Kidney (tissue), 14 donors: ENCODE results near the gene ZNF217. TPM values are rescaled to one million over a fixed set of nuclear protein-coding genes. Genes with fewer than 3 reads are reported as not detected.
"Not testable (repeated sequence)": the region's sequence is repeated elsewhere in the genome, so short reads cannot be mapped to it uniquely, and the experiment has no call there.

ENCODE experiments used
- DNase-seq, 5 donors: peaks; one replicate each; pipeline ENCODE4 v3.0.0-alpha.2; 2013 to 2020
- FAIRE-seq: peaks from 2 replicates; lab custom pipeline; 2012; peaks lifted over from hg19 to GRCh38; lab: Jason Lieb, UNC
- H3K27ac ChIP-seq, 2 donors: one replicate each; pipeline ENCODE4 v1.7.0; 2013; ENCODE audit warnings: low read depth in 2 of 2, low read length in 2 of 2, inconsistent platforms in 1 of 2
- H3K27me3 ChIP-seq: one replicate; pipeline ENCODE4 v1.7.1; 2013; ENCODE audit warnings: low read length, inconsistent platforms; ENCODE audit not compliant: control insufficient read depth, insufficient read depth
- H3K36me3 ChIP-seq, 3 donors: one replicate each; pipeline versions ENCODE4 v1.7.0 to v1.7.1; 2013; ENCODE audit warnings: low read length in 3 of 3, control low read depth in 1 of 3, inconsistent platforms in 1 of 3; ENCODE audit not compliant: insufficient read depth in 3 of 3, control insufficient read depth in 2 of 3
- H3K4me1 ChIP-seq, 3 donors: one replicate each; pipeline versions ENCODE4 v1.7.0 to v1.7.1; 2013; ENCODE audit warnings: low read length in 3 of 3, inconsistent platforms in 1 of 3, low read depth in 1 of 3; ENCODE audit not compliant: control insufficient read depth in 2 of 3, insufficient read depth in 2 of 3
- H3K4me3 ChIP-seq, 3 donors: one replicate each; pipeline versions ENCODE4 v1.7.0 to v1.8.1; 2013; ENCODE audit warnings: low read length in 3 of 3, control low read depth in 1 of 3, inconsistent platforms in 1 of 3
- H3K9ac ChIP-seq, 3 donors: one replicate each; pipeline versions ENCODE4 v1.7.0 to v1.7.1; 2013; ENCODE audit warnings: low read length in 3 of 3, control low read depth in 1 of 3, inconsistent platforms in 1 of 3
- H3K9me3 ChIP-seq, 3 donors: one replicate each; pipeline versions ENCODE4 v1.7.0 to v1.7.1; 2013; ENCODE audit warnings: low read length in 3 of 3, control low read depth in 1 of 3, inconsistent platforms in 1 of 3; ENCODE audit not compliant: control insufficient read depth in 2 of 3, insufficient read depth in 1 of 3
- intact Hi-C: fragments of 100-400 bp; cut with DNase I; formaldehyde crosslinking; loops from one replicate; pipeline ENCODE4 v1.11.1; 2022
- polyA plus RNA-seq: library from polyadenylated mRNA; stranded (reverse); fragments of 350-450 nt; fragmentation: Illumina TruSeq; extraction: RNeasy Lipid Tissue Mini Kit (QIAGEN cat#74804); gene quantifications from one replicate; pipeline ENCODE4 v1.2.3, GENCODE V29; 2014; ENCODE audit warnings: low read depth, low replicate concordance; ENCODE audit not compliant: insufficient read depth
- total RNA-seq: library from RNA; stranded (reverse); fragmentation: NEBNext Ultra II Directional; extraction: Animal tissue kit (Norgen Biotek cat#: 25700); gene quantifications from one replicate; pipeline ENCODE4 v1.2.1, GENCODE V29; 2021
- TF ChIP-seq, protein P1 (sequence below): IDR thresholded peaks from 3 replicates; pipeline ENCODE4 v1.5.1; 2012; ENCODE audit warnings: mild to moderate bottlenecking, moderate library complexity, borderline replicate concordance; ENCODE audit not compliant: insufficient read depth; ENCODE audit errors: extremely low read depth
- donor health status: control.
- donor health status: control.
- donor health status: control.
- donor health status: control.
- donor health status: control.
- donor health status: DM: yes; HTN: yes; CAD: no.
- donor health status: Normal renal cell carcinoma (clear cell type).

The ZNF217 gene
- total and polyA plus RNA-seq, 2 donors from 2014 or later, result 5.0 to 60.9 TPM

DNA sequence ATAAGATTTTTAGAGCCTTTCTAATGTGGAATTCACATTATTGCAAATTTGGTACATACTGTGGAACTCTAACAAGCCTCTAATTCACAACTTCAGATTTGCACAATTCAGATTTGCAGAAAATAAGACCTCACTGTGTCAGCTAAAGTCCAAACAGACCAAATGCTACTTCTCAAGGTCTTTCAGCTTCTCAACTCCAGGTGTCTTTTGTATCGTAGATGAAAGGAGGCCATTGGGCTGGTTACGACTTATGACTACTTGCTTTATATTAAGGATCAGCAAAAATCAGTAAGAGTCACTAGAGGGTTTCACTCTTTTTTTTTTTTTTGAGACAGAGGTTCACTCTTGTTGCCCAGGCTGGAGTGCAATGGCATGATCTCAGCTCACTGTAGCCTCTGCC is 37.8 kb downstream of the ZNF217 start:
- no peaks in the 10 kb centered on the region for H3K9me3 ChIP-seq
- H3K27ac ChIP-seq, result no peak overlapping the region
- no peaks in the 10 kb centered on the region for H3K27me3 ChIP-seq
- intact Hi-C loops, result no loop called here
- DNase-seq (peak in 2 of 5 donors; percentile 41 to 76), FAIRE-seq (no peak)
- TF ChIP-seq, protein P1, sequence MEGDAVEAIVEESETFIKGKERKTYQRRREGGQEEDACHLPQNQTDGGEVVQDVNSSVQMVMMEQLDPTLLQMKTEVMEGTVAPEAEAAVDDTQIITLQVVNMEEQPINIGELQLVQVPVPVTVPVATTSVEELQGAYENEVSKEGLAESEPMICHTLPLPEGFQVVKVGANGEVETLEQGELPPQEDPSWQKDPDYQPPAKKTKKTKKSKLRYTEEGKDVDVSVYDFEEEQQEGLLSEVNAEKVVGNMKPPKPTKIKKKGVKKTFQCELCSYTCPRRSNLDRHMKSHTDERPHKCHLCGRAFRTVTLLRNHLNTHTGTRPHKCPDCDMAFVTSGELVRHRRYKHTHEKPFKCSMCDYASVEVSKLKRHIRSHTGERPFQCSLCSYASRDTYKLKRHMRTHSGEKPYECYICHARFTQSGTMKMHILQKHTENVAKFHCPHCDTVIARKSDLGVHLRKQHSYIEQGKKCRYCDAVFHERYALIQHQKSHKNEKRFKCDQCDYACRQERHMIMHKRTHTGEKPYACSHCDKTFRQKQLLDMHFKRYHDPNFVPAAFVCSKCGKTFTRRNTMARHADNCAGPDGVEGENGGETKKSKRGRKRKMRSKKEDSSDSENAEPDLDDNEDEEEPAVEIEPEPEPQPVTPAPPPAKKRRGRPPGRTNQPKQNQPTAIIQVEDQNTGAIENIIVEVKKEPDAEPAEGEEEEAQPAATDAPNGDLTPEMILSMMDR, result no peak
- H3K4me3 ChIP-seq, result no peak overlapping the region
- H3K9ac ChIP-seq, result no peak overlapping the region
- H3K4me1 ChIP-seq, result no peaks in the 10 kb centered on the region
- H3K36me3 ChIP-seq, result no peaks in the 10 kb centered on the region

DNA sequence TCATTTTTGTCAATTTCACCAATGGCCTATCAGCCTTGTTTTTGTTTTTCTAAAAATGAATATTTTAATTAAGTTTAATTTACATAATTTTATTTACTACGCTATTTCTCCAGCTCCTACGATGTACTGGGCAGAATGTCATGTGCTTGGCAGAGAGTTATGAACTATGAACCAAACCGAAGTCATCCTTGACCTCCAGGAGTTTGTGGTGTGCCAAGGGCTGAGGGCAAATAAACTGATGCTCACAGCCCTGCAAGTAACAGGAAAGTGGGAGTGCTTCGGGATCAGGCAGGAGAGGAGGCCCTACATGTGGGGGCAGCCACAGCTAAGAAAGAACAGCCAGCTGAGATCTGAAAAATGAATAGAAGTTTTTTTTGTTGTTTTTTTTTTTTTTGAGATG is 38.6 kb downstream of the ZNF217 start:
- Histone ChIP-seq H3K4me3 (no peak overlapping the region), H3K9ac (no peak overlapping the region), H3K27ac (no peak overlapping the region), H3K4me1 (no peaks in the 10 kb centered on the region), H3K36me3 (no peaks in the 10 kb centered on the region), H3K9me3 (no peaks in the 10 kb centered on the region), H3K27me3 (no peaks in the 10 kb centered on the region)
- intact Hi-C loops, result no loop called here
- TF ChIP-seq, protein P1, result no peak
- FAIRE-seq, result no peak
- peak in 2 of 5 donors; percentile 10 to 22 for DNase-seq

DNA sequence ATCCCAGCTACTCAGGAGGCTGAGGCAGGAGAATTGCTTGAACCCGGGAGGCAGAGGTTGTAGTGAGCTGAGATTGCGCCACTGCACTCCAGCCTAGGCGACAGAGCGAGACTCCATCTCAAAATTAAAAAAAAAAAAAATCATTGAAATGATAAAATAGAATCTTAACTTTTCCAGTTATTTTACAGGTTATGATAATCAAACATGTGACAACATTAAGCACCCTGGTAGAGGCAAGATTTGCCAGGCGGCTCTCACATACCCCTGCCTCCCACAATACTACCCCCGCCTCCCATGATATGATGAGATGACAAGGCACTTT is 41.1 kb downstream of the ZNF217 start:
- not testable (repeated sequence) for DNase-seq, H3K4me3 ChIP-seq

DNA sequence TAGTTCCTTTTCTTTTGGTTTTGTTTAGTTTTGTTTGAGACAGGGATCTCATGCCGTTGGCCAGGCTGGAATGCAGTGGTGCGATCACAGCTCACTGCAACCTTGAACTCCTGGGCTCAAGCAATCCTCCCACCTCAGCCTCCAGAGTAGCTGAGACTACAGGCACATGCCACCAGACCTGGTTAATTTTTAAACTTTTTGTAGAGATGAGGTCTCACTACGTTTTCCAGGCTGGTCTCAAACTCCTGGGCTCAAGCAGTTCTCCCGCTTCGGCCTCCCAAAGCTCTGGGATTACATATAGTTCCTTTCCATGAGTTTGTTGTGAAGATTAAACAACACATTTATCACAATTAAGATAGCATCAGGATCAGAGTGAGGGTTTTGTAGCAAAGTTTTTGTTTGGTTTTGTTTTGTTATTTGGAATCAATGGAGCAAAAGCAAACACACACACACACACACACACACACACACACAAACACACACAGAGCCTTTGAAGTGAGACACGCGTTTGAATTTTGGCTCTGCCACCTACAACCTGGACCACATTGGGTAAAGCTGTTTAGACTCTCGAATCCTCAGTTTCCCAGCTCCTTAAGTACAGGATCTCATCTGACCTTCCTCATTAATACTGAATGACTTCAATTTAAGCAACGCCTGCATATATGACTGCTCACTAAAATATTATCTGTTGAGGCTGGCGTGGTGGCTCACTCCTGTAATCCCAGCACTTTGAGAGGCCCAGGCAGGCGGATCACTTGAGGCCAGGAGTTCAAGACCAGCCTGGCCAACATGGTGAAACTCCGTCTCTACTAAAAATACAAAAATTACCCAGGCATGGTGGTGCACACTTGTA is 41.7 kb downstream of the ZNF217 start:
- intact Hi-C loops, H3K4me3 ChIP-seq, H3K27ac ChIP-seq, DNase-seq, H3K4me1 ChIP-seq, FAIRE-seq, H3K9ac ChIP-seq, H3K36me3 ChIP-seq, H3K27me3 ChIP-seq, H3K9me3 ChIP-seq: not testable (repeated sequence)

More for the DNA sequence above, 41.1 kb downstream of the ZNF217 start:
- H3K4me1 ChIP-seq, intact Hi-C loops, H3K27ac ChIP-seq, H3K36me3 ChIP-seq, H3K27me3 ChIP-seq, H3K9ac ChIP-seq, H3K9me3 ChIP-seq, FAIRE-seq: not testable (repeated sequence)
